ENCODE results near the gene NFATC1. TPM values are rescaled to one million over a fixed set of nuclear protein-coding genes. Genes with fewer than 3 reads are reported as not detected.
"Not testable (repeated sequence)": the region's sequence is repeated elsewhere in the genome, so short reads cannot be mapped to it uniquely, and the experiment has no call there.

NFATC1 gene
- total RNA-seq, 4 donors from 2014 or later = 0.79 to 4.8 (median 2.6) TPM

DNA sequence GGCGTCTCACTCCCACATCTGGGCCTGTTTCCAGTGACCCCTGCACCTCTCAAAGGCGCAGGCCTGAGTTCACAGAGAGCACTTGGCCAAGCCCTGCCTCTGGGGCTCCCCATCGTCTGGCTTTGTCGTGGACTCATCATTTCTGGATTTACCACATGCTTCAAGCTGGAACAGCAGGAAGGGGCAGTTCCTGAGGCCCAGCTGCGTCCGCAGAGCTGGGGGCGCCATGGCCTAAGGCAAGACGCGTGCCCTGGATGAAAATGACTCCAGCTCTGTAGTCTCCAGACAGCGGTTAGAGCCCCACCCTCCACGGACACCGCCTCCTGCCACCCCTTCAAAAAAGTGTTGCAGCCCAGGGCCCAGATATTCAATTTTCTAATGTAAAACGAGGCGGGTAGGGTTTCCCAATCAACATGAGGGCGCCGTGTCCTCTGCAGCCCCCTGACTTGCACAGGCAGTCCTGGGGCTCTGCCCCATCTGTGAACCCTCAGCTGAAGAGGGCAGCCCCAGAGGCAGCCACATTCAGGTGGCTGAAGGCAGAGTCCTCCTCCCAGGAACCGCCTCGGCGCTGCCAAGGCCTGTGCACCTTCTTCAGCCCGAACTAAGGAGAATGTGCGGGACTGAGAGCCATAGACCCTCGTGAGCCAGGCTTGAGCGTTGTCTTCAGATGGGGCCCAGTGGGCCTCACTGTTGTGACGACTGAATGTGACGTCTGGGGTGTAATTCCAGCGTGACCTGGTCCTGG, 85.5 kb downstream of the NFATC1 start:
- TF ChIP-seq POLR2A (IDR thresholded peaks at IDR 0.05) = no peak
- TF ChIP-seq, protein P1, sequence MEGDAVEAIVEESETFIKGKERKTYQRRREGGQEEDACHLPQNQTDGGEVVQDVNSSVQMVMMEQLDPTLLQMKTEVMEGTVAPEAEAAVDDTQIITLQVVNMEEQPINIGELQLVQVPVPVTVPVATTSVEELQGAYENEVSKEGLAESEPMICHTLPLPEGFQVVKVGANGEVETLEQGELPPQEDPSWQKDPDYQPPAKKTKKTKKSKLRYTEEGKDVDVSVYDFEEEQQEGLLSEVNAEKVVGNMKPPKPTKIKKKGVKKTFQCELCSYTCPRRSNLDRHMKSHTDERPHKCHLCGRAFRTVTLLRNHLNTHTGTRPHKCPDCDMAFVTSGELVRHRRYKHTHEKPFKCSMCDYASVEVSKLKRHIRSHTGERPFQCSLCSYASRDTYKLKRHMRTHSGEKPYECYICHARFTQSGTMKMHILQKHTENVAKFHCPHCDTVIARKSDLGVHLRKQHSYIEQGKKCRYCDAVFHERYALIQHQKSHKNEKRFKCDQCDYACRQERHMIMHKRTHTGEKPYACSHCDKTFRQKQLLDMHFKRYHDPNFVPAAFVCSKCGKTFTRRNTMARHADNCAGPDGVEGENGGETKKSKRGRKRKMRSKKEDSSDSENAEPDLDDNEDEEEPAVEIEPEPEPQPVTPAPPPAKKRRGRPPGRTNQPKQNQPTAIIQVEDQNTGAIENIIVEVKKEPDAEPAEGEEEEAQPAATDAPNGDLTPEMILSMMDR (IDR thresholded peaks at IDR 0.05) = no peak
- WGBS, 2 donors = 93 to 100% methylated on average over 1 to 2 of the region's 26 CpGs
- H3K9me3 ChIP-seq = no peaks in the 10 kb centered on the region
- H3K27ac ChIP-seq = no peak overlapping the region
- H3K4me1 ChIP-seq = peaks cover 0 to 16% (median 3%) of the 10 kb centered on the region in 3 donors
- H3K36me3 ChIP-seq = peaks cover 0 to 11% (median 0%) of the 10 kb centered on the region in 3 donors
- no peaks in the 10 kb centered on the region for H3K27me3 ChIP-seq
- intact Hi-C loops (cut with DNase I) = no loop called here
- H3K4me3 ChIP-seq = no peak overlapping the region
- no peak for DNase-seq

DNA sequence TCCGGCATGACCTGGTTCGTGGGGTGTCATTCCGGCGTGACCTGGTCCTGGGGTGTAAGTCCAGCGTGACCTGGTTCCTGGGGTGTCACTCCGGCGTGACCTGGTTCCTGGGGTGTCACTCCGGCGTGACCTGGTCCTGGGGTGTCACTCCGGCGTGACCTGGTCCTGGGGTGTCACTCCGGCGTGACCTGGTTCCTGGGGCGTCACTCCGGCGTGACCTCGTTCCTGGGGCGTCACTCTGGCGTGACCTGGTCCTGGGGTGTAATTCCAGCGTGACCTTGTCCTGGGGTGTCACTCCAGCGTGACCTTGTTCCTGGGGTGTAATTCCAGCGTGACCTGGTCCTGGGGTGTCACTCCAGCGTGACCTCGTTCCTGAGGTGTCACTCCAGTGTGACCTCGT, 87.7 kb downstream of the NFATC1 start:
- H3K4me1 ChIP-seq = peaks cover 0 to 16% (median 3%) of the 10 kb centered on the region in 3 donors
- H3K27ac ChIP-seq; H3K27me3 ChIP-seq; intact Hi-C loops (cut with DNase I); H3K4me3 ChIP-seq; DNase-seq; H3K9me3 ChIP-seq: not testable (repeated sequence)
- WGBS, 2 donors = 60 to 89% methylated on average over 2 to 17 of the region's 25 CpGs
- peaks cover 0 to 30% (median 6%) of the 10 kb centered on the region in 3 donors for H3K36me3 ChIP-seq

DNA sequence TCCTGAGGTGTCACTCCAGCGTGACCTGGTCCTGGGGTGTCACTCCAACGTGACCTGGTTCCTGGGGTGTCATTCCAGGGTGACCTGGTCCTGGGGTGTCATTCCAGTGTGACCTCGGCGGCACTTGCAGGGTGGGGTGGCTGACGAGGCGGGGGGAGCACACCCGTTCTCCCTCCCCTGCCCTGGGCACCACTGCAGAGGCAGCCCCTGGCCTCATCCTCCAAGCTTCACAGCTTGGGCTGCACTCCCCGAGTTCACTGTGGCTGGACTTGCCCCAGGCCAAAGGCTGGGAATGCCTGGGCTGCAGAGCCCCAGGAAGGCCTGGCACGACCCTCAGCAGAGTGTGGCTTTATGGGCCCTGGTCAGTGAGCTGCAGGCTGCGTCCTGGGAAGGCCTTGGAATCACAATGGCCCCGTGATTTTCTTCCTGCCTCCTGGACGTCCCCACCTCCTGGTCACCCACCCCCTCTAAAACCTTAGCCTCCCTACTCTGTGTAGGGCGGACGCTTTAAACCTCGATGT, 88.3 kb downstream of the NFATC1 start:
- 90 to 100% methylated on average over 4 to 7 of the region's 15 CpGs for WGBS, 2 donors
- peaks cover 0 to 16% (median 3%) of the 10 kb centered on the region in 3 donors for H3K4me1 ChIP-seq
- DNase-seq = no peak
- no peak for TF ChIP-seq POLR2A (IDR thresholded peaks at IDR 0.05)
- TF ChIP-seq, protein P1 (IDR thresholded peaks at IDR 0.05) = no peak
- no peak overlapping the region for H3K27ac ChIP-seq
- H3K9me3 ChIP-seq = no peaks in the 10 kb centered on the region
- peaks cover 0 to 30% (median 6%) of the 10 kb centered on the region in 3 donors for H3K36me3 ChIP-seq
- intact Hi-C loops (cut with DNase I) = no loop called here
- H3K27me3 ChIP-seq = no peaks in the 10 kb centered on the region
- H3K4me3 ChIP-seq = no peak overlapping the region

DNA sequence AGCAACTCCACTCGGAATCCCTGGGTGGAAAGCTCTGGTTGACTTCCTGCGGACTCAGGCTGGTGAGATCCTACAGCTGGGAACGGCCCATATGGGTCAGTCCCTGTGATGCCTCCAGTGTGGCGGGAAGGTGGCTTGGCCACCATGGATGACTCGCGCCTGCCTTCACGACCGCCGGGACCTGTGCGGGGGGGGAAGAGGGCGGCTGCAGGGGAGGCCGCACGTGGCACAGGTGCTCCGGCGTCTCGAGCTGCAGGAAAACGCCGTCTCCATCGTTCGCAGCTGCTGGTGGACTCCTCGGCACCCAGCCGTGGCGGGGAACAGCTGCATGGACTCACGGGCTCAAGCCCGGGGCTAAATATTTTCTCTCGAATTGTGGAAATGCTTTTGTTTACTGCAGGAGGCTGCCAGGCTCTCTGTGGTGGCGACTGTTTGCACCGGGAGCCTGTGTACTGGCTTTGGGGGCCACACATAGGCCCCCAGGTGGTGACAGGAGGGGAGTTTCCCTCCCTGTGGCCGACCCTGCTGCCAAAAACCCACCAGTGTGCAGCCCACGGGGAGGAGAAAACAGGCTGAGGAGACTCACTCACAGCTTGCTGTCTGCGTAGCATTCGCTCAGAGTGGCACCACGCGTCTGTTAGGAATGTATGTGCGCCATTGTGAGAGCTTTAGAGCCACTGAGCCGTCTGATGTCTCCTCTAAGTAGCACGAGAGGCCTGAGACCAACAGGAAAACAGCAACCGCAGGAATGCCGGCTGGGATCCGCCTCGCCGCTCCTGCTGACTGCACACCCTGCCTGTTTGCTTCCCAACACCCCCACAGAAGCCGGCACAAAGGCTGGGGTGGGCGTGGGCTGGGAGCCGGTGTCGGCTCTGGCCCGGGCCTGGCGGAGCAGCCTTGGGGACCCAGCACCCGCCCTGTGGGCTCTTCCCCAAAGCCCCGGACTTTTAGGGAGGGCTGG, 89.2 kb downstream of the NFATC1 start:
- peak overlapping the region in 2 of 4 donors; percentile 16 to 25 for H3K27ac ChIP-seq

DNA sequence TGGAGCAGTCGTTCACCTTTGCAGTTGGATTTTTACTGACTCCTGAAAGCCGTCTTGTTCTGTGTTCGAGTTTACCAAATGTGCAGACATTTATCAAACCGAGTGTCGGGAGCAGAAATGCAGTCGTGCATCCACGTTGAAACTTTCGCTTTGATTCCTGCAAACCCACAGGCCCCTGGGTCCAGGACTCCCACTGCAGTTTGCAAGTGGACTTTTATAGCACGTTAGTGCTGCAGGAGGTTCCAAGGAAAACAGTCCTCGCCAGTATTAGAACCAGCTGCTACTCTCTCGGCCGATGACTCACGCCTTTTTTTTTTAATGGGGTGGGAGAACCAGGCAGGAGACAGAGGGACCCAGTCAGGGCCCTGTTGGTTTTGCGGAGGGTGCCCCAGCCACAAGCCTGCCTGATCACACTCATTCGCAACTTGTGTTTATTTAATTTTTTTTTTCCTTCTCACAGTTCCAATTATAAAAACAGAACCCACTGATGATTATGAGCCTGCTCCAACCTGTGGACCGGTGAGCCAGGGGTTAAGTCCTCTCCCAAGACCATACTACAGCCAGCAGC, 90.1 kb downstream of the NFATC1 start:
- no peak overlapping the region for H3K27ac ChIP-seq
- intact Hi-C loops (cut with DNase I) = no loop called here
- no peak for DNase-seq

More for the DNA sequence above, 89.2 kb downstream of the NFATC1 start:
- intact Hi-C loops (cut with DNase I) = no loop called here
- H3K9me3 ChIP-seq = no peaks in the 10 kb centered on the region
- peak overlapping the region in 1 of 4 donors; percentile 26 for H3K4me3 ChIP-seq
- no peaks in the 10 kb centered on the region for H3K27me3 ChIP-seq
- peaks cover 0 to 34% (median 6%) of the 10 kb centered on the region in 3 donors for H3K36me3 ChIP-seq
- 72 to 85% methylated on average over 14 to 17 of the region's 50 CpGs for WGBS, 2 donors
- no peak for TF ChIP-seq POLR2A (IDR thresholded peaks at IDR 0.05)
- TF ChIP-seq, protein P1 (IDR thresholded peaks at IDR 0.05) = no peak
- DNase-seq = no peak
- H3K4me1 ChIP-seq = peaks cover 0 to 16% (median 3%) of the 10 kb centered on the region in 3 donors

More for the DNA sequence above, 90.1 kb downstream of the NFATC1 start:
- no peaks in the 10 kb centered on the region for H3K9me3 ChIP-seq
- TF ChIP-seq, protein P1 (IDR thresholded peaks at IDR 0.05) = no peak
- TF ChIP-seq POLR2A (IDR thresholded peaks at IDR 0.05) = no peak
- 72 to 73% methylated on average over 16 of the region's 16 CpGs for WGBS, 2 donors
- H3K27me3 ChIP-seq = no peaks in the 10 kb centered on the region
- H3K36me3 ChIP-seq = peaks cover 0 to 34% (median 6%) of the 10 kb centered on the region in 3 donors
- H3K4me3 ChIP-seq = peak overlapping the region in 1 of 4 donors; percentile 26
- peaks cover 0 to 16% (median 3%) of the 10 kb centered on the region in 3 donors for H3K4me1 ChIP-seq

All from esophagus squamous epithelium (tissue), 5 donors.